Chondrocyte (in vitro differentiated cells): Measurements from ENCODE around the gene LPGAT1. TPM values are rescaled to one million over a fixed set of nuclear protein-coding genes. Genes with fewer than 3 reads are reported as not detected.

Experiments
- DNase-seq: peaks from one replicate; pipeline ENCODE4 v3.0.0; 2021; ENCODE audit warnings: mixed read lengths, low spot score
- H3K27ac Mint-ChIP-seq: one replicate; pipeline ENCODE4 v1.8.0; 2021; ENCODE audit warnings: mild to moderate bottlenecking, moderate library complexity, mixed read lengths; ENCODE audit not compliant: unreplicated experiment
- H3K27me3 Mint-ChIP-seq: 2 replicates; pipeline ENCODE4 v1.8.0; 2021; ENCODE audit warnings: low read depth, mixed read lengths
- H3K36me3 Mint-ChIP-seq: 2 replicates; pipeline ENCODE4 v1.8.0; 2021; ENCODE audit warnings: low read depth, mixed read lengths
- H3K4me1 Mint-ChIP-seq: 2 replicates; pipeline ENCODE4 v1.8.0; 2021; ENCODE audit warnings: low read depth, mild to moderate bottlenecking, mixed read lengths
- H3K4me3 Mint-ChIP-seq: one replicate; pipeline ENCODE4 v1.8.0; 2021; ENCODE audit warnings: mild to moderate bottlenecking, moderate library complexity, mixed read lengths; ENCODE audit not compliant: unreplicated experiment
- H3K9me3 Mint-ChIP-seq: 2 replicates; pipeline ENCODE4 v1.8.0; 2021; ENCODE audit warnings: low read depth, mixed read lengths
- total RNA-seq: library from RNA; stranded (reverse); gene quantifications from 3 replicates; pipeline ENCODE4 v1.2.1, GENCODE V29; 2021
- TF ChIP-seq, protein P1 (sequence below): fragments of 200-600 bp; sonication (generic); IDR thresholded peaks from 2 replicates; pipeline ENCODE4 v1.5.0; 2021; ENCODE audit warnings: antibody characterized with exemption, mild to moderate bottlenecking, moderate library complexity

LPGAT1 gene
- total RNA-seq, 1 donor from 2014 or later = 60.1 TPM

DNA sequence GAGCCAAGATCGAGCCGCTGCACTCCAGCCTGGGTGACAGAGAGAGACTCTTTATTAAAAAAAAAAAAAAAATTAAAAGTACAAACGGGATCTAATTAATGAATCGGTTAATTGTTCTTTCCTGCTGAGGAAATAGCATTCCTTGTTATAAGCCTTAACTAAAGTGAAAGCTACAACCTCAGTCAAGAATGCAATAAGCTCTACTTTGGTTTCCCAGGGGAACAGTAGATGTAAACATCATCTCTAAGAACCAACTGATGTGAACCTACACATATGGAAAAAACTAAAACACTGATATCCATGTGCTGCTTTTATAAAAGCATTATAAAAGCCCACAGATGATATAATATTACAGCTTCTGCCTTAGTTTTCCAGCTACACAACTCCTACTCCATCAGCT is 41.9 kb downstream of the LPGAT1 start:
- TF ChIP-seq, protein P1, sequence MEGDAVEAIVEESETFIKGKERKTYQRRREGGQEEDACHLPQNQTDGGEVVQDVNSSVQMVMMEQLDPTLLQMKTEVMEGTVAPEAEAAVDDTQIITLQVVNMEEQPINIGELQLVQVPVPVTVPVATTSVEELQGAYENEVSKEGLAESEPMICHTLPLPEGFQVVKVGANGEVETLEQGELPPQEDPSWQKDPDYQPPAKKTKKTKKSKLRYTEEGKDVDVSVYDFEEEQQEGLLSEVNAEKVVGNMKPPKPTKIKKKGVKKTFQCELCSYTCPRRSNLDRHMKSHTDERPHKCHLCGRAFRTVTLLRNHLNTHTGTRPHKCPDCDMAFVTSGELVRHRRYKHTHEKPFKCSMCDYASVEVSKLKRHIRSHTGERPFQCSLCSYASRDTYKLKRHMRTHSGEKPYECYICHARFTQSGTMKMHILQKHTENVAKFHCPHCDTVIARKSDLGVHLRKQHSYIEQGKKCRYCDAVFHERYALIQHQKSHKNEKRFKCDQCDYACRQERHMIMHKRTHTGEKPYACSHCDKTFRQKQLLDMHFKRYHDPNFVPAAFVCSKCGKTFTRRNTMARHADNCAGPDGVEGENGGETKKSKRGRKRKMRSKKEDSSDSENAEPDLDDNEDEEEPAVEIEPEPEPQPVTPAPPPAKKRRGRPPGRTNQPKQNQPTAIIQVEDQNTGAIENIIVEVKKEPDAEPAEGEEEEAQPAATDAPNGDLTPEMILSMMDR = no peak
- peaks cover 19% of the 10 kb centered on the region for H3K36me3 Mint-ChIP-seq
- H3K27ac Mint-ChIP-seq = no peak overlapping the region
- H3K27me3 Mint-ChIP-seq = no peaks in the 10 kb centered on the region
- DNase-seq = no peak
- H3K9me3 Mint-ChIP-seq = no peaks in the 10 kb centered on the region
- no peak overlapping the region for H3K4me3 Mint-ChIP-seq
- H3K4me1 Mint-ChIP-seq = peaks cover under 1% of the 10 kb centered on the region

DNA sequence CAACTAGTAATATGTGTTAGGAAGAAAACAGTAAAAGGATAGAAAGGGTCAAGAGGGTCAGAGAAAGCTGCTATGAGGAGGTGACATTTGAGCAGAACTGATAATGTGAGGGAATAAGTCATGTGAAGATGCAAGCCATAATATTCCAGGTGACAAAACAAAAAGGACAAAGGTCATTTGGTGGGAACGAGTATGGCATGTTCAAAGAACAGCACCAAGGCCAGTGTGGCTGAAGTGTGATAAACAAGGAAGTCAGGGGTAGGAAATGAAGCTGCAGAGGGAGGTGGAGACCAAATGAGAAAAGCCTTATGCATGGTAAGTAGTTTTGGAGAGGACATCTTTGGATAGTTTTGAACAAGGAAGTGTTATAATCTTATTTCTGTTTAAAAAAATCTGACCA is 46.7 kb downstream of the LPGAT1 start:
- Mint-ChIP-seq H3K27me3 (no peaks in the 10 kb centered on the region), H3K36me3 (peaks cover 6% of the 10 kb centered on the region), H3K27ac (peak overlapping the region; percentile 6), H3K4me1 (peaks cover 8% of the 10 kb centered on the region), H3K9me3 (no peaks in the 10 kb centered on the region), H3K4me3 (no peak overlapping the region)
- DNase-seq = no peak
- TF ChIP-seq, protein P1 = no peak

DNA sequence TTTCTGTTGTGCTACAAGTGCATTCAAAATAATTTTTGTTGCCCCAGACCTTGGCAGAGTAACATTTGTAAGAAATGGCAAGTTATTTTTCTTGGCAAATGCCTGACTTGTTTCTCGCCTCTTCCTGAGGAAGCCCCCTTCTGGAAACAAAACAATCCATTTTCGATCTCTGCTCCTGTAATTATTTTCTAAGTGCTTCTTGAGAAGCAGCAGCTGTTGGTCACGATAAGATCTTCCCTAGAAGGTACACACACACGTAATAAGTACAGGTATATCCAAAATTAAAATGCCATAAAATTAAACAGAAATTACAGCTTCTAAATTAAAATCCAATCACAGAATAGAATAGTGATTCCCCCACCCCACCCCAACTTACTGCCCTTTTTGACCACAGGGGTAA is 47.3 kb downstream of the LPGAT1 start:
- Mint-ChIP-seq H3K27me3 (no peaks in the 10 kb centered on the region), H3K9me3 (no peaks in the 10 kb centered on the region), H3K4me3 (no peak overlapping the region), H3K36me3 (peaks cover 6% of the 10 kb centered on the region), H3K4me1 (peaks cover 8% of the 10 kb centered on the region), H3K27ac (no peak overlapping the region)
- DNase-seq = no peak
- TF ChIP-seq, protein P1 = no peak

DNA sequence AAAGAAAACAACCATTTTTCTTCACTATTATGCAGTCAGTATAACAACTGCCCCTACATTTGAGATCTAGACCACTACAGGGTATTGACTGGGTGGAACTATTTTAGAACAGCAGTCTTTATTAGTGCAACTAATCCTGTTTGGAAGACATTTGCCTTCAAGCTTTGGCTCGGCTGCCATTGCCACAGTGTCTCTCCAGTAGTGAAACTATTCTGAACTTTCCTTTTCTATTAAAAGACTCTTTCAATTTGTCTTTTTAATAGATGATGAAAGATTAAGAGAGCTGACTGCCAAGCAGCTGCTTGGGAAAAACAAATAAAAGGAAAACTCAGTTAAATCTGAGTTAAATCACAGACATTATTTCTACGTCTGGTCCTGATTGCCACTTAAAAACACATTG is 49.3 kb downstream of the LPGAT1 start:
- no peak for DNase-seq
- TF ChIP-seq, protein P1 = no peak
- no peaks in the 10 kb centered on the region for H3K27me3 Mint-ChIP-seq
- no peak overlapping the region for H3K27ac Mint-ChIP-seq
- peaks cover 13% of the 10 kb centered on the region for H3K36me3 Mint-ChIP-seq
- no peaks in the 10 kb centered on the region for H3K9me3 Mint-ChIP-seq
- H3K4me3 Mint-ChIP-seq = no peak overlapping the region
- H3K4me1 Mint-ChIP-seq = peaks cover 8% of the 10 kb centered on the region

DNA sequence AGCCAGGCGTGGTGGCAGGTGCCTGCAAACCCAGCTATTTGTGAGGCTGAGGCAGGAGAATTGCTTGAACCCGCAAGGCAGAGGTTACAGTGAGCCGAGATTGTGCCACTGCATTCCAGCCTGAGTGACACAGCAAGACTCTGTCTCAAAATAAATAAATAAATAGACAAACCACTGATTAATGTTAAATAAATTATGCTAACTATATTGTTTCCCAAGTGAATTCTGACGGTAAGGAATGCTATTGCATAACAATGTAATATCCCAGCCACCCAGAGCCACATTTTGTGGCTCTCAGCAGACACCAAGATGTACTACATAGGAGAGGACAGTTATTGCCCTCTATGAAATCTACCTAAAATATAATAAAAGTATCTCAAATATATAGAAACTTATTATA is 55.4 kb downstream of the LPGAT1 start:
- Mint-ChIP-seq H3K36me3 (peaks cover 9% of the 10 kb centered on the region), H3K27ac (no peak overlapping the region), H3K27me3 (no peaks in the 10 kb centered on the region)

More for the DNA sequence above, 55.4 kb downstream of the LPGAT1 start:
- Mint-ChIP-seq H3K4me1 (no peaks in the 10 kb centered on the region), H3K4me3 (no peak overlapping the region), H3K9me3 (no peaks in the 10 kb centered on the region)
- TF ChIP-seq, protein P1 = no peak
- no peak for DNase-seq
